Activated CD4-positive, CD25-positive, alpha-beta regulatory T cell treated with anti-CD3 and anti-CD28 coated beads, Interleukin-2, amount 50 U/mL, for 24 hours (primary cell): ENCODE data around the gene FKBP4.

Experiments
- ATAC-seq, 2 donors: fragments of 150-1000 bp; cut with Tn5 transposase; one replicate each; pipeline ENCODE4 v1.10.0; 2021; ENCODE audit warnings: mild to moderate bottlenecking in 1 of 2, moderate library complexity in 1 of 2

The FKBP4 gene

DNA sequence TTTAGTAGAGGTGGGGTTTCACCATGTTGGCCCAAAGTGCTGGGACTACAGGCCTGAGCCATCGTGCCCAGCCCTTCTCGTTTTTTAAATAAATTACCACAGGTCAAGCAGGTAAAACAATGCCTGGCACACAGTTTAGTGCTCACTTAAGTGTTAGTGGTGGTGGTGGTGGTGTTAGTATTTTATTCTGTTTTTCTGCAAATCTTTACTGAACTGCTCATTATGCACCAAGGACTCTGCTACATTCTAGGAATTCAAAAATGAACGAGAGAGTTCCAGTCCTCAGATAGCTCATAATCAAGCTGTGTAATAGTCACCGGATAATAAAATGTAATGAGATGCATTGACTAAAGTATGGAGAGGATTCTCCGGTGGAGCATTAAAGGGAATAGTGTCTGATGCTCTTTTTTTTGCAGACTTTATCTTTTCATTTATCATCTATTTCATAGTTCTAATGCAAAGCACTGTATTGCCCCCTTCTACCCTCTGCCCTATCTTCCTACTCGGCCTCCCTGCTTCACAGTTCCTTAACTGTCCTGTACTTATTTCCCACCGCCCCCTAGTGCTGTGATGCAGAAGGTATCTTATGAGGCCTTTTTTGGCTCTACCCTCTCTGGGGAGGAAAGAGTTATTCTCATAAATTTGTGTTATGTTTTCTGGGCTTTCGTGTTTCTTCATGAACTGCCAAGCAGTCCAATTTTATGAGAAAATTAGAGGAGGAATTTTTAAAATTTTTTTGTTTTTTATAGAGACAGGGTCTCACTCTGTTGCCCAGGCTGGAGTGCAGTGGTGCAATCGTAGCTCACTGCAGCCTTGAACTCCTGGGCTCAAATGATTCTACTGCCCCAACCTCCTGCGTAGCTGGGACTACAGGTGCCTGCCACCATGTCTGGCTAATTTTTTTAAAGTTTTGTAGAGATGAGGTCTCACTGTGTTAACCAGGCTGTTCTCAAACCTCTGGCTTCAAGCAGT is 18.7 kb downstream of the FKBP4 start:
- ATAC-seq = no peak

DNA sequence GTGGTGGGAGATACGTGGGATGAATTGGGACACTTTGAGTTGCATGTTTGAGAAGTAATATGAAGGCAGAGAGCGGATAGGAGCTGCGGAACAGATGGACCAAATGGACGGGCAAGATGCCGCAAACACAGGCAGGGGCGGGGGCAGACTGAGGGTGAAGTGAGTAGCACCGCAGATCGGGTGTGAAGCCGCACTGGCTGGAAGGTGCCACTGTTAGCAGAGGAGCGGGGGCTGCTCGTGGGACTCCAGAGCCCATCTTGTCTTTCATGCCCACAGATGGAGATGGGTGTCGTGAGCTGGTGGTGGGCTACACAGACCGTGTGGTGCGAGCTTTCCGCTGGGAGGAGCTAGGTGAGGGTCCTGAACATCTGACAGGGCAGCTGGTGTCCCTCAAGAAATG is 25.0 kb downstream of the FKBP4 start:
- ATAC-seq = no peak

DNA sequence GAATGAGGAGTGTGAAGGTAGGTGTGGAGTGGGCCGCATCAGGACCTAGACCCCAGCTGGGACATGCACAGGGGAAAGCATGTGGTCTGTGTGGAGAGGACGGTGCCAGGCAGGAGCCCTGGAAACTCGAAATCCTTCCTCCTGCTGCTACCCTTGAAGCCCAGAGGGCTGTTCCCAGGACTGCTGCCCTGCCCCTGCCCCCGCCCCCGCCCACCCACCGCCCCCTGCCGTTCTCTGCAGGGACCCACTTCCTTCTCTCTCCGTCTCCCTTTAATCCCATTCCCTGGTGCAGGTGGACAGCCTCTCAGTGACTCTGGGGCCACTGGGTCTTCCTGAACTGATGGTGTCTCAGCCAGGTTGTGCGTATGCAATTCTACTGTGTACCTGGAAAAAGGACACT is 25.7 kb downstream of the FKBP4 start:
- ATAC-seq = no peak

DNA sequence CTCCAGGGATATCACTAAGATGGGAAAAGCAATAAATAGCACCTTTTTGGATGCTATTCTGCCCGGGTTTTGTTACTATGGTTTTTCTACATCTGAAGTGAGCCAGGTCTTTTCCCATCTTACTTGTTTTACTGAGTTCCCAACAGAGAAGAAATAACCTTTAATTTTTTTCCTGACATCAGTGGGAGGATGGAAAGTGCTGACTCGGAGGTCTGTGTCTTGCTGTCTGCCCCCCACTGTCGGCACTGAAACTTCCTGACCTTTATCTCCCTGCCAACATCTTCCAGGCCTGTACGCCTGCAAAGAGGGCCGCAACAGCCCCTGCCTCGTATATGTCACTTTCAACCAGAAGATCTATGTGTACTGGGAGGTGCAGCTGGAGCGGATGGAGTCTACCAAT is 28.7 kb downstream of the FKBP4 start:
- no peak for ATAC-seq

DNA sequence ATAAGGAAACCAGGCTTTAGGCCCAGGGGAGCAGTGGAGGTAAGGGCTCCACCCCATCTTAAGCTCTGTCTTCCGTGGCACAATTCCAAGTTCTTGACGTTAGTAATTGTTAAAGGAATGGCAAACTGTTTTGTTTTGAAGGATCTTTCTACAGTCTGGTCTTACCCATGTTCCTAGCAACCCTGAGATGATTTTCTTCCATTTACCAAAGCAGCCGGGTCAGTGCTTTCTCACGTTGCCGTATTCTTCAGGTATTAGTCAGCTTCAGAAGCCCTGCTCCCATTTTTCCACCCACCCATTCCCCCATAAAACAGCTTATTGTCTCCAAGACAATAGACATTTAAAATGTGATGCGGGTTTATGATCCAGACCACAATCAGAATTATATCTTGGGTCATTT is 29.8 kb downstream of the FKBP4 start:
- no peak for ATAC-seq

DNA sequence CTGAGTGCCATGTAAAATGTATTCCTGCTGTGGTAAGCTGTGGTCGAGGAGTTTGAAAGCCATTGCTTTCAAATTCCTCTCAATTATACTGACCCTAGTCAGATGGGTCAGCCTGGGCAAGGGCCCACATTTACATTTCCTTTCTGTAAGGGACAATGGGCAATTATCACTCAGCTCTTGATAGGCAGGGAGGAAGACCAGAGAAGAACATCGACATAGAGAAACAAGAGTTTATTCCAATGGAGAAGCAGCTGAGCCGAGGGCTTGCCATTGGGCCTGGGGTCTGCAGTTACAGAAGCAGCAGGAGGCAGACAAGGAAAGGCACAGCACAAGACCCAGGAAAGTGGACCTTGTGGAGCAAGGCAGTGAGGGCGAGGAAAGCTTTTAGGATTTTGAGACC is 30.4 kb downstream of the FKBP4 start:
- ATAC-seq = no peak

DNA sequence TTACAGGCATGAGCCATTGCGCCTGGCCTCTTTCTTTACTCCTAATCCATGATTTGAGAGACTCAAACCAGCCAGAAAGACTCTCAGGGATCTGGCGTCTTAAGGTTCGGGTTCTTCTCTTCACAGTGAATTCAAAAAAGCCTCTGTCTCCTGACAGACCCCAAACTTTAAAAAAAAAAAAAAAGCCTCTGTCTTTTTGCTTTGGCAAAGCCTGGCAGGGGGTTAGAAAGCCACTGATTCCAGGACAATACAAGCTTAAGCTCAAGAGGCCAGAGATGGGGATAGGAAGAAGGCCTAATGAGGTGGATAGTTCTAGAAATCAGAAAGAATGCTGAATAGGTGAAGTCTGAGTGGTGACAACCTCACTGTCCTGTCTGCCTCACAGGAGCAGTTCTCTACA is 31.3 kb downstream of the FKBP4 start:
- ATAC-seq = no peak

DNA sequence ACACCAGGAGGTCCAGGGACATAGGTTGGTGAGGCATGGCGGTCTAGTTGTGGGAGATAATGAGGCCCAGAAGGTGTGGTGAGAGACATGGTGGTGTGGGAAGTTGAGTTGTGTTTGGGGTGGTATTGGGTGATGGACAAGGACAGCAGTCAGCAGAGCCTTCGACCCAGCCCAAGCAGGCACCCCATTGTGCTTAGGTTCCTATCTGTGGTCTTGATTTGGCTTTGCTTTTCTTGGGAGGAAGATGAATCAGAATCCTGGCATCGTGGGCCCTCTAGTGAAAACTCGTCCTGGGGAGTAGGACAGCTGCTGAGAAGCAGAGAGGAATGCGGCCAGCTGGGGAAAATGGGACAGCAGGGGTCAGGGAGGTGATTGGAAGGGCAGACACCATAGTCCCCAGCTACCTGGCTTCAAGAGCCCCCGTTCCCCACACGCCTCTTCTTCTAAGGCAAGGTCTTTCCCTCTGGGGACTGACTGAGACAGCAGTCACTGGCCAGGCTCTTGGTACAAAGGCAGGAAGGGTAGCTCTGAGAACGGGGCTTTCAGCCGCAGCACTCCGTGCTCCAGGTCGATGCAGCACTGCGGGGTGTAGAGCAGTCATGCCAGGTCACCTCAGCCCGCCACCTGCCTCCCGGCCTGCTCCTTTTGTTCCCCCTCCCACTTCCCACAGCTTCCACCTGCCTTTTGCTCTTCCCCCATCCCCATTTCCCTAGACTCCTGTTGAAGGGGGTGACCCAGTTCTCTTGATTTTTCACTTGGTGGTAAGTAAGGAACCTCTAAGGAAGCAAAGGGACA is 32.1 kb downstream of the FKBP4 start:
- ATAC-seq = no peak

DNA sequence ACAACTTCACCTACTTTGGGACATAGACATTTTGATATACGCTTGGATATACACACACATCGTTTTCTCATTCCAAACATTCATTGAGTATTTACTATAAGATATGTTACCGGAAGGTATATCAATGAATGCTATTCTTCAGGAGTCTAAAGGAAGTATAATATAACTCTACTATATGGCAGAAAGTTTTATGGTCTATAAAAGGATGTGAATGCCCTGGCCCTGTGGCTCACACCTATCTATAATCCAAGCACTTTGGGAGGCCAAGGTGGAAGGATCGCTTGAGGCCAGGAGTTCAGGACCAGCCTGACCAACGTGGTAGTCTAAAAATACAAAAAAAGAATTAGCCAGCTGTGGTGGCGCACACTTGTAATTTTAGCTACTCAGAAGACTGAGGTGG is 34.5 kb downstream of the FKBP4 start:
- ATAC-seq = no peak

DNA sequence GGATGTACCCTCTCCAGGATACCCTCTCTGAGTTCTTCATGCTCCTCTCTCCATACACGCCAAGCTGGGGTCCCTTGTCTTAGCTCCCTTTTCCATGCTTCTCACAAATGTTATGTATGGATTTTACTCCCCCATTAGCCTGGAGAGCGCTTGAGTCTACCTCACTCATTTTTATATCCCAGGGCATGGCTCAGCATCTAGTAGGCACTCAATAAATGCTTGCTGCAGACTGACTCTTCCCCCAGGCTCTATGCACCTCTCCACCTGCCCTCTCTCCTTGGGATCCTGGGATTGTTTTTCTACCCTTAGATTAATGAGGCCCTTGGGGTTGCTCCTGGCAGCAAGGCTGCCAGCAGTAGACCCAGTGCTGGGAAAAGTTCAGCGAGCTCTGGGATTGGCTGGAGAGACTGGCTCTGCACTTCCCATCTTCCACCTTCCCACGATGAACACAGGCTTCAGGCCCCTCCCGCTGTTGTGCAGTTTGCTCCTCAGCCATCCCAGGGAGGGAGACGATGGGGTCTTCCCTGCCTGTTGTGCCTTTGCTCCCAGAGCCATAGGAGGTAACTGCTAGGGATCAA is 37.9 kb downstream of the FKBP4 start:
- no peak for ATAC-seq

DNA sequence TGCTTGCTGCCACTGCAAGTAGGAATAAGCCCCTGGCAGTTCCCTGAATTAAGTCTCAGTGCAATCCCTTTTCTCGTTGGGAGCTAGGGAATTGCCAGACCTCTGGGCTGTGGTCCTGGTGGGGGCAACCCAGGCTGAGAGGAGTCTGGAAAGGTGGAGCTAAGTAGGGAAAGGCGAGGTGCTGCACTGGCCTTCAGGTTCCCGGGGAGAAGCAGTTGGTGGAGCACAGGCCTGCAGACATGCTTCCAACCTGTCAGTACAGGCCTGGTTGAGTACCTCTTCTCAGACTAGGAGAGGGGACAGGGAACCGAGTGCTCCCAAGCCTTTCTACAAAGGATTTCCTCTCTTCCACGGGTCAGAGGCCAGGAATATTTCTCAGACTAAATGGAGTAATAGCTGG is 38.6 kb downstream of the FKBP4 start:
- ATAC-seq = no peak

DNA sequence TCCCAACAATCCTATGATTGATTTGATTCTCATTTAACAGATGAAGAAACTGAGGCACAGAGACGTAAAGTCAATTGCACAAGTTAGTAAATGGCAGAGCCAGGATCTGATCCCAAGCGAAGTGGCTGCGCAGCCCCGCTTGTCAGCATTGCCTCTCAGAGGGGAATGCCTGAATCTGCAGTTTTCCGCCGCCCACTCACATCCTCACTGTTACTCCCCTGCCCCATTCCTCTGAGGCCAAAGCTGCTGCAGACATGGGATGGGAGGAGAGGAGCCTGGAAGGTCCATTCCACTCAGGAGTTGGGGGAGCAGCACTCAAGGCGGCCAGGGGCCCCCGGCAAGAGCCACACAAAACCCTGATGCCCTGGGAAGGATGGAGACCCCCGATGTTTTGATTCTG is 39.0 kb downstream of the FKBP4 start:
- no peak for ATAC-seq

DNA sequence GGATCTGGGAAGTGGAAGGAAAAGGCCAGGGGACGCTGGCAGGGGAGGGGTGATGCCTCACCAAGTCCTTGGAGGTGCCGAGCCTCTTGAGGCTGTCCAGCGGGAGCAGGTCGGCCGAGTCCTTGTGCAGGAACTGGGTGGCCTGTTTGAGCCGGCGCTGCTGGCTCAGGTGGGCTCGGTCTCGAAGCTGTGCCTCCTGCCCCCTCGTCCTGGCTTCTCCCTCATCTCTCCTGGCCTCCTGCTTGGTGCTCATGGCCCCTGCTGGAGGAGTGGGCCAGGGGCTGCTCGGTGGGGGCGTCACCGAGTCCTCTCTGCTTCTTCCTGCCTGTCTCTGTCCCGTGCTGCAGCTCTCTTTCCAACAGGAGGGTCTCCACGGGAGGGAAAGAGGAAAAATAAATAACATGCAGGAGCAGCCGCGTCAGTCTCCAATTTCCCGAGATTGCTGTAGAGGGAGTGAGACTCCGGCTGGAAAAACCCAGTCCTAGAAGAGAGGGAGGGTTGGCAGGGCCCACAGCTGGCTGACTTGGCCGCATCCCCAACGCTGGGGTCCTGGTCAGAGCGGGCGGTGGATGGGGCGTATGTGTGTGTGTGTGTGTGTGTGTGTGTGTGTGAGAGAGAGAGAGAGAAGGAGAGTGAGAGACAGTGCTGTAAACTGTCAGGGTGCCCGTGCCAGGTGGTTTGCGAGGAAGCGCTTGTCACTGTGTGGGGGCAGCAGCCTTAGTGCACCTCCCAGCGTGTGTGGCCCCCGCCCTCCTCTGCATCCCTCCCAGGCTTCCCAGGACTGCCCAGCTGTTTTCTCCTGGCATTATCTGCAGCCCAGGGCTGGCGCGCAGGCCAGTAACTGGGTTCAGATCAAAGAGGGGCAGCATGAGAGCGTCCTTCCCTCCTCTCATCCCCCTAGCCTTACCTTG is 40.1 kb downstream of the FKBP4 start, which contains the start of gene NRIP2:
Gene NRIP2 (minus strand): TSS at position 455 of the 911 bp plus-strand sequence. CDS start 52 bp downstream, at position 403.
- no peak for ATAC-seq

DNA sequence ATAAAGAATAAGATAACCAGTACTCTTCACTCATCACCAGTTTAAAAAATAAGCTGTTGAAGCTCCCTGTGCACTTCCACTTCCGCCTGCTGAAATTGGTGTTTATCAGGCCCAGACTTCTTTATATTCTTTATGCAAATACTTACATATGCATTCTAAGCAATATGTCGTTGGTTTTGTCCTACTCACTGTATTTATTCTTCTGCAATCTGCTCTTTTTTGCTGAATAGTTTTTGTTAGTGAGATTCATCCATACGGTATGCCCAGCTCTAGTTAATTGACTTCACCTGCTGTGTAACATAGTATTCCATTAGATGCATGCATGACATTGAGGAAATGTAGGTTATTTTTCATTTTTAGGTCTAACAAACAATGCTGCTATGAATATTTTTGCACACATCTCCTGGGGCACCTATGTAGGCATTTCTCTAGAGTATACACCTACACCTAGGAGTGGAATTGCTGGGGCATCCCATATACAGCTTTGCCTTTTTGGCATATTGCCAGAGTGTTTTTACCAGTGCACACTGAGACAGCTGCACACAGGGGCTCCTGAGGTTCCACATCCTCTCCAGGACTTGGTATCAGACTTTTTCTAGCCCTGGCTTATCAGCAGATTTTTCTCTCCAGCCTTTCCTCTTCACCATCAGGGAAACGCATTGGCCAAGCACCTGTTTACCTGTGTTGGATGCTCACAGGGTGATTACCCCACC is 41.1 kb downstream of the FKBP4 start:
- ATAC-seq = no peak

DNA sequence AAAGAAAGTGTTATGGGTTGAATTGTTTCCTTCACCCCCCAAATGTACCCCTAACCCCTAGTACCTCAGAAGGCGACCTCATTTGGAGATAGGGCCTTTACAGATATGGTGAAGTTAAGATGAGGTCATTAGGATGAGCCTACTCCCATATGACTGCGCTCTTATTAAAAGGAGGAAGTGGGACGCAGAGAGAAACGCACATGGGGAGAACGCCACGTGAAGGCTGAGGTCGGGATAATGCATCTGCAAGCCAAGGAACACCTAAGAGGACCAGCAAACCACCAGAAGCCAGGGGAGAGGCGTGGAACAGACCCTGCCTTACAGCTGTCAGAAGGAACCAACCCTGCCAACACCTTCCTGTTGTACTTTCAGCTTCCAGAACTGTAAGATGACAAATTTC is 41.8 kb downstream of the FKBP4 start:
- no peak for ATAC-seq

DNA sequence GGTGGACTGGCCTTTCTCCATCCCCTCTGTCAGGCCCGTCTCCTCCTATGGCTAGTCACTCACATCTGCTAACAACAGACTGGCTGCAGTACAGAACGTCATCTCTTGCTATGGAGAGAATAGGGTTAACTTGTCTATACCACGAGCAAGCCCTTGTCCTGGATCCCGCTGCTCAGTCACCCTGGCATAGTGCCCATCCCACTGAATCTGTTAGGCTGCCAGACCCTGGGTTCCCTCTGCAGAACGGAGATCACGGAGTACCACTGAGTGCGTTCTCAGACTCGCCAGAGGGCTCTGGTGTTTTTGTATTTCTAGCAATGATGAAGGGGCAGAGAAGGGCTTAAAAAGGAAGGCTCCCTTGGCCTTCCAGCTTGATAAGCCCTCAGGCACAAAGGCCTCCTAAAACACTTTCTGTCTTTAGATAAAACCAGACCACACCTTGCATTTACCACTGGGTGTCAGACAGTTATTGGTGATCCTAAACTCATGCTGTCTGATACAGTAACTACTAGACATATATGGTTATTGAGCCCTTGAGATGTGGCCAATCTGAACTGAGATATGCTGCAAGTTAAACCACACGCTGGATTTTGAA is 46.4 kb downstream of the FKBP4 start:
- ATAC-seq = no peak

DNA sequence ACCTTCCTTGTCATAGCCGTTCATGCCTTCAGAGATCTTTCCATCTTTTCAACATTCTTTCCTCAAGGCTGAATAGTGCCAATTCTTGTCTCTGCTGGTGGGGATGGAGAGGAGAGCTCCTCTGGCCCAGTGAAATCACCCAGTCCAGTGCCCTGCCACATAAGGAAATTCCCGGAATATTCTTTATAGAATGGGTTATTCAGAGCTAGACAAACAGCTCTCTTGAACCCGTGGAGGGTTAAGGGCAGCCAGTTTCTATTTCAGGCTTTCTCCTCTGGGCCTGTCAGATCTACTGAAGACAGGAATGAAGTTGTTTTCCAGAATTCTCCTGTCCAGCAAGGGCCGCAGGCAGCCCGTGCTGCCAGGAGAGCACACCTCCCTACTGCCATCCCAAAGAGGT is 48.2 kb downstream of the FKBP4 start:
- no peak for ATAC-seq

DNA sequence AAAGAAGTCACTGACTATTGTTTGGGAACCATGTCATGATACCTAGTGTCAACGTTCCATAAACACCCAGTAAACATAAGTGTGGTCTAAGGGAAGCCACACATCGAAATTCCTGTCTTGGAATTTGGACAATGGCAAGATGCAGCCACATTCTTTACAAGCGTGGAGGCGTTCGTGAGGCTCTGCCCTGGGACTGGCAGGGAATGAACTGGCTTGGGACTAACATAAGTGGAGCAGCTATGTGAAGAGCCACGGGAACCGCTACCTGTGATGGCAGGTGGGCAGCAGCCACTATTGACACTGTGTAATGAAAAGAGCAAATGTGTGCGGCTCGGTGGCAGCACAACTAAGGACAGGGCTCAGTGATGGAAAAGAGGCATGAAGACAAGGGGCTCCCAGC is 50.0 kb downstream of the FKBP4 start:
- ATAC-seq = no peak

DNA sequence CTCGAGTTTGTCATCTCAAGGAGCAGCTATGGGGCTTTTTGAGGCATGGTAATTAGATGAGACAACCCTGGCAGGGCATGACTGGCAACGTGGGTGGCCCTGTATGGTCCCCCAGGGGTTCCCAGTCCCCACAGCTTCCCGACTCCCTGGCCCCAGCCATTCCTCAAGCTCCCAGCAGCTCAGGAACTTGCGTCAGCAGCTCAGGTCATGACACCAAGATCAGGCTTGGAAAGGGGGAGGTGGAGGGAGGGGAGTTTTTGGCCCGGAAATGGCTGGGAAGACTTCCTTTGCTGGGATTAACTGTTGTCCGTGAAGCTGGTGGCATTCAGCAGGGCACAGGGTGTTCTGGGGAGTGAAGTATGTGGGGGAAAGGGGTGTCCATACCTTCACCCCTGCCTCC is 50.5 kb downstream of the FKBP4 start:
- no peak for ATAC-seq

DNA sequence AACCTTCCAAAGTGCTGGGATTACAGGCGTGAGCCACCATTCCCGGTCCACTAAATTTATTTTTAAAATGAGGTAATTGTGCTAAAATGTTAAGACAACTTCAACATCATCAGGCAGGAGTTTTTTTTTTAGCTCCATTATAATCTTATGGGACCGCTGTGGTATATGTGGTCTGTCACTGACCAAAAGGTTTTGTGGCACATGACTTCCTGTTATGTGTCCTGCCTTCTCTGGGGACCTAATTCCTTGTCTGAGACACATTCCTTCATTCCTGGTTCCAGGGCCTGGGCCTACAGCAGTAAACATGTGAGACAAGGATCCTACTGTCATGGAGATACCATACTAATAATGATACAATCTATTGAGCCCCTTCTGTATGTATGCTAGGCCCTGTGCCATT is 57.2 kb downstream of the FKBP4 start:
- ATAC-seq = no peak

DNA sequence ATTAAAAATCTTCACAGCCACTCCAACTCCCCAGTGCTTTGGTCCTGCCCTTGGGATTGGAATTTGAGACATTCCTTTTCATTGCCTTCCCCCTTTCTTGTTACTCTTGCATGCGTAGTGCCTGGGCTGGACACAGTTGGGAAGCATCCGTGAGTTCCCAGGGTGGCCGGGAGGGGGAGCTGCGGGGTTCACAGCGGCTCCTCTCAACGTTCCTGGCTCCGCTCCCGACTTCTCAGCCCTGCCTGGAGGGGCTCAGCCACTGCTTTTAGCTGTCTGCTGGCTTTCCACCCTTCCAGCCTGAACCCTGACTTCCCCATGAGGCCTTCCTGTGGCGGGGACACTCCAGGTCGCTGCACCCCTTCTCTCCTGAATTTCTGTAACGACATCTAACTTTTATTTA is 58.9 kb downstream of the FKBP4 start:
- peak; percentile 32 to 78 for ATAC-seq
